HG03575 (cell line): ENCODE results near the gene TRAF7.
"Not testable (repeated sequence)": the region's sequence is repeated elsewhere in the genome, so short reads cannot be mapped to it uniquely, and the experiment has no call there.

Experiments
- ATAC-seq: cut with Tn5 transposase; IDR thresholded peaks from one replicate; pipeline ENCODE4 v1.9.1; 2021; ENCODE audit not compliant: unreplicated experiment, insufficient number of reproducible peaks, low FRiP score; ENCODE audit errors: extremely low read depth

TRAF7 gene

GRCh38 chr16:2191446-2191706, 35.8 kb downstream of the TRAF7 start:
- ATAC-seq: no peak

DNA sequence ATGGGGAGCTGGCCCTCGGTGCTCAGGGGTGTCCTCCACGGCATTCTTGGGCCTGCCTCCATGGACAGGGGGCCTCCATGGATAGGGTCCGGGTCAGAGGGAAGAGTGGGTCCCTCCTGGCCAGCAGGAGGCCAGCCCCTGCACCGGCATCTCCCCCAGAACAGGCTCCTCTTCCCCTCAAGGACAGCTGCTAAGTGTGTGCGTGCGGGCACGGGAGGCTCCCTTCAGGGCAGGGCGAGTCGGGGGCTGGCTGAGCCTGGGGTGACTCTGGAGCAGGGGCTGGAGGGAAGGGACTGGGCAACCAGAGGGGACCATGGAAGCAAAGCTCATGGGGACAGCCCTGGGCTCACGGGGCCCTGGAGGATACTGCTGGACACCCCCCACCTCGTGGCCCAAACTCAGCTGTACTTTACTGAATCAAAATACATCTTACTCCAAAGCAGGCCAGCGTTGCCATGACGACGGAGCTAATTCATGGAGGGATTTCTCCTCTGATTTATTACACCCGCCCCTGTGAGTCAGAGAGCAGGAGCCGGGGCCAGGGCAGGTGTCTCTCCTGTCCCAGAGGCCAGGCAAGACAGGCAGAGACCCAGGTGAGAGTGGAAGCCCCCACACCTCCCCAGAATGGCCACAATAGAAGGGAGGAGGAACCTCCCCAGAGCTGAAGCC, 38.7 kb downstream of the TRAF7 start:
- no peak for ATAC-seq

GRCh38 chr16:2194852-2195321, 39.3 kb downstream of the TRAF7 start:
- ATAC-seq: no peak

- no peak for ATAC-seq
These were observed 40.0 kb downstream of the TRAF7 start for GRCh38 chr16:2195322-2196161.

DNA sequence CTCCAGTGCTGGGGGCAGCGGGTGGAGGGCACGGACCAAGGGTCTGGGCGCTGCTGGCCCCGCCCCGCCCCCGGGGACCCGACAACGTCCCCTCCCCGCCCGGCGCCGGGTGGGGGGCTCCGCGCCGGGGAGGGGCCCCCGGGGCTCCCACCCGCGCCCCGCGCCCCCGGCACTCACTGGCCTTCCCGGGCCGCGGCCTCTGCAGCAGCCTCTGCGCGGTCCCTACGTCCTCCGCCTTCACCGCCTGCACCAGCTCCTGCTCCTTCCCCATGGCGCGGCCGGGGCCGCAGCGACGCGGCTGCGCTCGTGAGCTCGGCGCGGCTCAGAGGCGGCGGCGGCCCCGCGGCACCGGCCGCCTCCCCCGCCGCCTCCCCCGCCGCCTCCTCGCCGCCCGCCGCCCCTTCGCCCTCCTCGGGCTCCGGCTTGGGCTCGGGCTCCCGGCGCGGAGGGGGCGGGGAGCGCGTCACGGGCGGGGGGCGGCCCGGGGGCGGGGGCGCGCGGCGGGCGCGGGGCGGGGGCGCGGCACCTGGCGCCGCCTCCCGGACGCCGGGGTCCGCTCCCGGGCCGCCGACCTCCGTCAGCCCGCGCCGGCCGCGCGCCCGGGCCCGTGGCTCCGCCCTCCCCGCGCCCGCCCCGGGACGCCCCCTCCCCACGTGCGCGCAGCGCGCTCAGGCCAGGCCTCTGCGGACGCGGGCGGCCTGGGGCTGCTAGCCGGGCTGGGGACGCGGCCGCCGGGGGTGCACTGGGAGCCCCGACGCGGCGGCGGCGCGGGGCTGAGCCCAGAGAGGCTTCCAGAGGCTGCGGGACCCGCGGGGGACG, 40.8 kb downstream of the TRAF7 start, which contains the start of gene CASKIN1:
Gene CASKIN1, minus strand, starts transcription at position 444 of the 819 bp plus-strand sequence. Its CDS starts 173 bp downstream, at position 271.
- no peak for ATAC-seq

GRCh38 chr16:2196981-2197511, 41.5 kb downstream of the TRAF7 start:
- no peak for ATAC-seq

GRCh38 chr16:2197765-2198164, 42.2 kb downstream of the TRAF7 start:
- ATAC-seq: no peak

- ATAC-seq: no peak
These were observed 42.7 kb downstream of the TRAF7 start for GRCh38 chr16:2198283-2198682.

GRCh38 chr16:2199095-2199494, 43.5 kb downstream of the TRAF7 start:
- ATAC-seq: no peak

GRCh38 chr16:2199621-2200139, 44.1 kb downstream of the TRAF7 start:
- ATAC-seq: no peak

- no peak for ATAC-seq
These were observed 44.7 kb downstream of the TRAF7 start for GRCh38 chr16:2200313-2200712.

DNA sequence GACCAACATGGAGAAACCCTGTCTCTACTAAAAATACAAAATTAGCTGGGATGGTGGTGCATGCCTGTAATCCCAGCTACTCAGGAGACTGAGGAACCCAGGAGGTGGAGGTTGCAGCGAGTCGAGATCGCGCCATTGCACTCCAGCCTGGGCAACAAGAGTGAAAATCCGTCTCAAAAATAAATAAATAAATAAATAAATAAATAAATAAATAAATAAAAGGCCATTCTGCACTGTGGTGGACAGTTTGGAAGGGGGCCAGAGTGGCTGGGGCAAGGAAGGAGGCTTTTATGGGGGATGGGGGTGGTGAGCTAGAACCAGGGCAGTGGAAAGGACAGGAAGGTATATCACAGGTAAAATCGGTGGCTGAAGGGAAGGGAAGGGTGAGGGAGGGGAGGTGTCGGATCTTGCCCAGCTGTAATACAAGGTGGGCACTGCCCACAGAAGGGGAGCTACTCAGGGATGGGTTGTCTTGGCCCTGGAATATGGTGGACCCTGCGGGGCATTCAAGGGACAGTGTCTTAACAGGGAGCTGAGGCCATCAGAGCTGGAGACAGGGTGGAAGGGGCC, 47.6 kb downstream of the TRAF7 start:
- ATAC-seq: not testable (repeated sequence)

DNA sequence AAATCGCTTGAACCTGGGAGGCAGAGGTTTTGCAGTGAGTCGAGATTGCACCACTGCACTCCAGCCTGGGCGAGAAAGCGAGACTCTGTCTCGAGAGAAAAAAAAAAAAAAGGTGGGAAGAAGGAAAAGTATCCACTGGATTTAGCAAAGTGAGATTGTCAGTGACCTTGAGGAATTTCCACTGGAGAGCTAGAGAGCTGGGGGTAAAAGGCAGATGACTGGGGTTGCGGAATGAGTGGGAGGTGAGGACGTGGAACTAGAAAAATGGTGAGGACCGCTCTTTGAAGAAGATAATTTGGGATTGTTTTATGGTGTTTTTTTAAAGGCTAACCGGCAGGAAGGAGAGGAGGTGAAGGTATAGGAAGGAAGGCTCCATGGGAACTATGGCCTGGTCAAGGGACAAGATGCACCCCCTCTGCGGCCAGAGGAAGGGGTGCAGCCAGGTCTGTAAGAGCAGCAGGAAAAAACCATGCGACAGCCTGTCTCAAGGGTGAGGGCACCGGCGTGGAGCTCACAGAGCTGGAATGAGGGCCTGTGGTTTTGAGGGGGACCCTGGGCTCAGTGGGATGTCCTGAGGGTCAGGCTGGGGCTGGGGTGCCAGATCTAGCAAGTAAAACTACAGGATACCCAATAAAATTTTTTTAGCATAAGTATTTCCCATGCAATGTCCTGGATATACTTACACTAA, 49.0 kb downstream of the TRAF7 start:
- ATAC-seq: no peak

DNA sequence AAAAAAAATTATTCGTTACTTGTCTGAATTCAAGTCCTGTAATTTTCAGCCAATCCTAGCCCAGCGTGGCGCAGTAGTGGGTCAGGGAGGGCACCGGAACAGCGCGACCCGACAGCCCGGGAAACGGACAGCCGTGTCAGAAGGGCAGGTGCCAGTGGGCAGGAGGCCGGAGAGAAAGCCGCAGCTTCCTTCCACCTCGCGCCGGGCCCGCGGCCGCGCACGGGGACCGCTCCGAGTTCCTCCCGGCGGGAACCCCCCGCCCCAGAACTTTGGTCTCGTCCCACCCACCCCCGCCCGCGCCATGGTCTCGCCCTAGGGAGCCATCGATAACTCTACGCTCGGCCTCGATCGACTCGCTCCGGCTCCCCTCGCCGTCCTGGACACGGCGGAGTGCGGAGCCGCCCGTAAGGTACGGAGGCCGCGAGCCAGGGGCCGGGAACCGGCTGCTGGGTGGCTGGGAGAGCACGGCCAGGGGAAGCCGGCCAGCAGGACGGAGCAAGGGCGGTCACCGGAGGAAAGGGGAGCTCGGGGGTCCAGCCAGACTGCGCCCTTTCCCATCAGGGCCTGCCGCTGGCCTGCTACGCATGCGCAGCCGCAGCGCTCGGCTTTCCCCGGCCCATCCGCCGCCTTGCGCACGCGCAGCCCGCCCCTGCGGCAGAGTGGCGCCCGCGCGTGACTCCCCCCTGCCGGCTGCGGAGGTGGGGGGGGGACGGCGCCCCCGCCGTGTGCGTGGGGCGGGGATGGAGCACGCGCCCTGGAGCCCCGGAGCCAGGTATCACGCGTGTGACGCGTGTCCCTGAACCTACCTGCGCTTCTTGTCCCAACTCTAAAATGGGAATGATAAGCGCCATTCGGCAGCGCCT, 49.8 kb downstream of the TRAF7 start, which contains the start of gene MLST8:
Gene MLST8, plus strand, starts transcription at position 351 of the 863 bp plus-strand sequence. CDS start 632 bp downstream, outside the sequence.
- no peak for ATAC-seq

GRCh38 chr16:2205967-2206313, 50.4 kb downstream of the TRAF7 start:
- ATAC-seq: no peak

DNA sequence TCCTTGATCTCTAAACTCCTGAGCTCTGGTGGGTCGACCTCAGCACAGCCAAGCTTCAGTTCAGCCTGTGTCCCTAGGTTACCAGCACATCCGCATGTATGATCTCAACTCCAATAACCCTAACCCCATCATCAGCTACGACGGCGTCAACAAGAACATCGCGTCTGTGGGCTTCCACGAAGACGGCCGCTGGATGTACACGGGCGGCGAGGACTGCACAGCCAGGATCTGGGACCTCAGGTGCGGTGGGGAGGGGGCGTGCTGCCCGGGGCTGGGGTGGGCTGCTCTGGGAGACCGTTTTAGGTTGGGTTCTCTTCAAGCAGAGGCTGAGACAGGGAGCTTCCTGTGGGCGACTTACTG, 50.8 kb downstream of the TRAF7 start:
- no peak for ATAC-seq

DNA sequence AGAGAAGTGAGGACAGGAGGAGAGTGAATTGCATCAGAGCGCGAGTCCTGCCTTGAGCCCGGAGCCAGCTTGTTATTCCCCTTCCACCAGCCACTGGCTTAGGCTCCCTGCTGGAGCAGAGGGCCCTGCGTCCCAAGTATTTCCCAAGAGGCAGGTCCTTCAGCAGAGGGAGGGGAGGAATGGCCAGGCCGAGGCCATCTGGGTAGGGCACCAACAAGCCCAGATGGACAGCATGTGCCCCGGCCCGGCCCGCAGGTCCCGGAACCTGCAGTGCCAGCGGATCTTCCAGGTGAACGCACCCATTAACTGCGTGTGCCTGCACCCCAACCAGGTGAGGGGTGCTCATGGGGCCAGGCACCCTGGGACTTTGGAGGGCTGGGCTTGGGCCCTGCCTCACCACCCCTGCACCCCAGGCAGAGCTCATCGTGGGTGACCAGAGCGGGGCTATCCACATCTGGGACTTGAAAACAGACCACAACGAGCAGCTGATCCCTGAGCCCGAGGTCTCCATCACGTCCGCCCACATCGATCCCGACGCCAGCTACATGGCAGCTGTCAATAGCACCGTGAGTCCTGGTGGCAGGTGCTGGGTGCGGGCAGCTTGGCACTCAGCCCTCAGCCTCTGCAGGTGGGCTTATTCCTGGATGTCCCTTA, 51.3 kb downstream of the TRAF7 start:
- no peak for ATAC-seq
